ENCODE measurements around the gene ALPP. TPM values are rescaled to one million over a fixed set of nuclear protein-coding genes. Genes with fewer than 3 reads are reported as not detected.
"Not testable (repeated sequence)": the region's sequence is repeated elsewhere in the genome, so short reads cannot be mapped to it uniquely, and the experiment has no call there.

ALPP gene
- 0.38 TPM in 1 of 2 replicates, not detected in the other for total RNA-seq

- CTCF ChIA-PET; H3K27ac Mint-ChIP-seq; H3K4me1 Mint-ChIP-seq; POLR2A ChIA-PET; H3K4me3 Mint-ChIP-seq; intact Hi-C loops (cut with micrococcal nuclease); ATAC-seq (ENCODE audit: low read depth); DNase-seq; H3K9me3 Mint-ChIP-seq; H3K36me3 Mint-ChIP-seq (ENCODE audit: low read depth): not testable (repeated sequence)
- peaks cover 12% of the 10 kb centered on the region for H3K27me3 Mint-ChIP-seq
These were observed at the start of gene ALPP for GRCh38 chr2:232378735-232379151. Gene ALPP (plus strand): TSS chr2:232378751. CDS start chr2:232378803, 52 bp downstream.

GRCh38 chr2:232329716-232330067 lies 48.9 kb upstream of the ALPP start:
- POLR2A ChIA-PET = no interaction called here
- H3K27me3 Mint-ChIP-seq = no peaks in the 10 kb centered on the region
- no peak for DNase-seq
- peaks cover 3% of the 10 kb centered on the region for H3K36me3 Mint-ChIP-seq (ENCODE audit: low read depth)
- no peak overlapping the region for H3K27ac Mint-ChIP-seq
- ATAC-seq (ENCODE audit: low read depth) = no peak
- no peak for TF ChIP-seq CTCF (IDR thresholded peaks at IDR 0.05)
- CTCF ChIA-PET = no interaction called here
- intact Hi-C loops (cut with micrococcal nuclease) = loop anchor here (10.0 kb wide), 1 partner anchor 185 kb away; no protein-coding TSS in a partner anchor
- H3K4me1 Mint-ChIP-seq = peaks cover 4% of the 10 kb centered on the region
- no peak overlapping the region for H3K4me3 Mint-ChIP-seq
- no peaks in the 10 kb centered on the region for H3K9me3 Mint-ChIP-seq

GRCh38 chr2:232330068-232330999 lies 48.2 kb upstream of the ALPP start:
- H3K4me3 Mint-ChIP-seq = no peak overlapping the region

GRCh38 chr2:232331061-232331460 lies 47.5 kb upstream of the ALPP start:
- intact Hi-C loops (cut with micrococcal nuclease); H3K9me3 Mint-ChIP-seq; H3K4me1 Mint-ChIP-seq; H3K36me3 Mint-ChIP-seq (ENCODE audit: low read depth); H3K4me3 Mint-ChIP-seq; H3K27ac Mint-ChIP-seq; DNase-seq; CTCF ChIA-PET; ATAC-seq (ENCODE audit: low read depth); POLR2A ChIA-PET; H3K27me3 Mint-ChIP-seq: not testable (repeated sequence)

More at GRCh38 chr2:232330068-232330999, 48.2 kb upstream of the ALPP start:
- Mint-ChIP-seq H3K27ac (no peak overlapping the region), H3K36me3 (ENCODE audit: low read depth) (peaks cover 3% of the 10 kb centered on the region), H3K9me3 (no peaks in the 10 kb centered on the region), H3K27me3 (no peaks in the 10 kb centered on the region), H3K4me1 (peaks cover 4% of the 10 kb centered on the region)
- ChIA-PET POLR2A (no interaction called here), CTCF (no interaction called here)
- intact Hi-C loops (cut with micrococcal nuclease) = no loop called here
- DNase-seq = no peak
- no peak for TF ChIP-seq CTCF (IDR thresholded peaks at IDR 0.05)
- no peak for ATAC-seq (ENCODE audit: low read depth)

- ATAC-seq (ENCODE audit: low read depth); CTCF ChIA-PET; POLR2A ChIA-PET; H3K36me3 Mint-ChIP-seq (ENCODE audit: low read depth); H3K27me3 Mint-ChIP-seq; H3K27ac Mint-ChIP-seq; H3K4me3 Mint-ChIP-seq; intact Hi-C loops (cut with micrococcal nuclease); H3K9me3 Mint-ChIP-seq; DNase-seq; H3K4me1 Mint-ChIP-seq: not testable (repeated sequence)
These were observed 46.9 kb upstream of the ALPP start for GRCh38 chr2:232331641-232332040.

- H3K4me3 Mint-ChIP-seq; H3K4me1 Mint-ChIP-seq; H3K27ac Mint-ChIP-seq; H3K9me3 Mint-ChIP-seq; DNase-seq; H3K27me3 Mint-ChIP-seq; intact Hi-C loops (cut with micrococcal nuclease); CTCF ChIA-PET; POLR2A ChIA-PET; ATAC-seq (ENCODE audit: low read depth): not testable (repeated sequence)
- peaks cover 11% of the 10 kb centered on the region for H3K36me3 Mint-ChIP-seq (ENCODE audit: low read depth)
These were observed 46.2 kb upstream of the ALPP start for GRCh38 chr2:232332244-232332939.

- no peak for DNase-seq
- H3K27me3 Mint-ChIP-seq = no peaks in the 10 kb centered on the region
- no peaks in the 10 kb centered on the region for H3K4me1 Mint-ChIP-seq
- ATAC-seq (ENCODE audit: low read depth) = no peak
- intact Hi-C loops (cut with micrococcal nuclease) = no loop called here
- ChIA-PET CTCF (no interaction called here), POLR2A (no interaction called here)
- H3K9me3 Mint-ChIP-seq = no peaks in the 10 kb centered on the region
- TF ChIP-seq CTCF (IDR thresholded peaks at IDR 0.05) = no peak
- H3K4me3 Mint-ChIP-seq = no peak overlapping the region
- H3K27ac Mint-ChIP-seq = no peak overlapping the region
- H3K36me3 Mint-ChIP-seq (ENCODE audit: low read depth) = peaks cover 11% of the 10 kb centered on the region
These were observed 45.7 kb upstream of the ALPP start for GRCh38 chr2:232332940-232333259.
